ENCODE results near the gene GIMAP5. TPM values are rescaled to one million over a fixed set of nuclear protein-coding genes. Genes with fewer than 3 reads are reported as not detected.

The GIMAP5 gene
- polyA plus RNA-seq, 1 of the 3 experiments (the other 2 are of a cell fraction) = not detected

DNA sequence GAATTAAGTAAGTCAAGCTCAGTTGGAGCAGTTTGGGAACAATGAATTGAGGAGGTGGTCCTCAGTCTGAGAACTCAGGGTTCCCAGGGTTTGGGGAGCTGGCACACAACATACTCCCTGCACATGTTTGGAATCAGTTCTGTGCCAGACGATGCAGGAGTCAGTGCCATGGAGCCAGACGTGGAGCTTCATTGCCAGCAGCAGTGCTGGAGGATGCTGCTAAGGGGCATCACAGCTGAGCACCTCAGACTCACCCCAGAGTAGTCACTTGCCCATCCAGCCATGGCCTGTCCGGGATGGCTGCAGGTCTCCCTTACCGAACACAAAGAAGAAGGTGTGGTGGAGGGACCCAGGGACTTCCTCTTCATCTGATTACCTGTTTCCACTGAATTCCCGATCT lies 7.9 kb downstream of the GIMAP5 start:
- 22% methylated on average over 5 of the region's 5 CpGs for WGBS (ENCODE audit: low lambda C conversion rate)
- H3K4me1 ChIP-seq (ENCODE audit: control insufficient read depth in 1 of 2, insufficient read depth in 2 of 2, low read depth in 1 of 2, low read length in 1 of 2) = no peaks in the 10 kb centered on the region
- TF ChIP-seq GABPA (IDR thresholded peaks at IDR 0.05; ENCODE audit: low read depth) (no peak), TEAD4 (IDR thresholded peaks at IDR 0.05; ENCODE audit: borderline replicate concordance, insufficient read depth) (no peak), SIN3A (IDR thresholded peaks at IDR 0.05; ENCODE audit: borderline replicate concordance, low read depth, low read length) (no peak), ELF1 (IDR thresholded peaks at IDR 0.05) (no peak), GATA2 (CRISPR knock-in tag; IDR thresholded peaks at IDR 0.05) (no peak), SMC3 (IDR thresholded peaks at IDR 0.05; ENCODE audit: low read depth, low read length) (no peak)
- TF ChIP-seq, protein P1, sequence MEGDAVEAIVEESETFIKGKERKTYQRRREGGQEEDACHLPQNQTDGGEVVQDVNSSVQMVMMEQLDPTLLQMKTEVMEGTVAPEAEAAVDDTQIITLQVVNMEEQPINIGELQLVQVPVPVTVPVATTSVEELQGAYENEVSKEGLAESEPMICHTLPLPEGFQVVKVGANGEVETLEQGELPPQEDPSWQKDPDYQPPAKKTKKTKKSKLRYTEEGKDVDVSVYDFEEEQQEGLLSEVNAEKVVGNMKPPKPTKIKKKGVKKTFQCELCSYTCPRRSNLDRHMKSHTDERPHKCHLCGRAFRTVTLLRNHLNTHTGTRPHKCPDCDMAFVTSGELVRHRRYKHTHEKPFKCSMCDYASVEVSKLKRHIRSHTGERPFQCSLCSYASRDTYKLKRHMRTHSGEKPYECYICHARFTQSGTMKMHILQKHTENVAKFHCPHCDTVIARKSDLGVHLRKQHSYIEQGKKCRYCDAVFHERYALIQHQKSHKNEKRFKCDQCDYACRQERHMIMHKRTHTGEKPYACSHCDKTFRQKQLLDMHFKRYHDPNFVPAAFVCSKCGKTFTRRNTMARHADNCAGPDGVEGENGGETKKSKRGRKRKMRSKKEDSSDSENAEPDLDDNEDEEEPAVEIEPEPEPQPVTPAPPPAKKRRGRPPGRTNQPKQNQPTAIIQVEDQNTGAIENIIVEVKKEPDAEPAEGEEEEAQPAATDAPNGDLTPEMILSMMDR (IDR thresholded peaks at IDR 0.05) = no peak
- TF ChIP-seq, protein P2, sequence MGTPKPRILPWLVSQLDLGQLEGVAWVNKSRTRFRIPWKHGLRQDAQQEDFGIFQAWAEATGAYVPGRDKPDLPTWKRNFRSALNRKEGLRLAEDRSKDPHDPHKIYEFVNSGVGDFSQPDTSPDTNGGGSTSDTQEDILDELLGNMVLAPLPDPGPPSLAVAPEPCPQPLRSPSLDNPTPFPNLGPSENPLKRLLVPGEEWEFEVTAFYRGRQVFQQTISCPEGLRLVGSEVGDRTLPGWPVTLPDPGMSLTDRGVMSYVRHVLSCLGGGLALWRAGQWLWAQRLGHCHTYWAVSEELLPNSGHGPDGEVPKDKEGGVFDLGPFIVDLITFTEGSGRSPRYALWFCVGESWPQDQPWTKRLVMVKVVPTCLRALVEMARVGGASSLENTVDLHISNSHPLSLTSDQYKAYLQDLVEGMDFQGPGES (IDR thresholded peaks at IDR 0.05; ENCODE audit: low read depth, low read length) = no peak
- TF ChIP-seq, protein P3, sequence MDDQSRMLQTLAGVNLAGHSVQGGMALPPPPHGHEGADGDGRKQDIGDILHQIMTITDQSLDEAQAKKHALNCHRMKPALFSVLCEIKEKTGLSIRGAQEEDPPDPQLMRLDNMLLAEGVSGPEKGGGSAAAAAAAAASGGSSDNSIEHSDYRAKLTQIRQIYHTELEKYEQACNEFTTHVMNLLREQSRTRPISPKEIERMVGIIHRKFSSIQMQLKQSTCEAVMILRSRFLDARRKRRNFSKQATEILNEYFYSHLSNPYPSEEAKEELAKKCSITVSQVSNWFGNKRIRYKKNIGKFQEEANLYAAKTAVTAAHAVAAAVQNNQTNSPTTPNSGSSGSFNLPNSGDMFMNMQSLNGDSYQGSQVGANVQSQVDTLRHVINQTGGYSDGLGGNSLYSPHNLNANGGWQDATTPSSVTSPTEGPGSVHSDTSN (IDR thresholded peaks at IDR 0.05) = no peak
- no peak overlapping the region for H3K4me3 ChIP-seq (ENCODE audit: low read depth in 2 of 2, low read length in 1 of 2)
- no peaks in the 10 kb centered on the region for H3K9me3 ChIP-seq
- POLR2A ChIA-PET = no interaction called here
- CTCF ChIA-PET = interaction anchor here (0.6 to 0.8 kb wide), 3 partner anchors 11 to 244 kb away, joined by 3 read pairs; no protein-coding TSS in a partner anchor
- H3K36me3 ChIP-seq (replicated peaks in 1 of 2; ENCODE audit: control insufficient read depth in 1 of 2, insufficient read depth in 2 of 2, low read length in 1 of 2) = no peaks in the 10 kb centered on the region
- H4K20me1 ChIP-seq (ENCODE audit: insufficient read depth) = no peaks in the 10 kb centered on the region
- no peak overlapping the region for H3K9ac ChIP-seq
- H3K27me3 ChIP-seq (ENCODE audit: insufficient read depth) = peaks cover 16% of the 10 kb centered on the region
- no peak overlapping the region for H3K27ac ChIP-seq (ENCODE audit: low read depth in 2 of 2, low read length in 1 of 2)
- no peaks in the 10 kb centered on the region for H3K79me2 ChIP-seq (ENCODE audit: insufficient read depth)
- no peak overlapping the region for H3K4me2 ChIP-seq
- DNase-seq = no peak
- H2AFZ ChIP-seq (ENCODE audit: low read depth) = no peak overlapping the region
- H3K9me2 ChIP-seq = no peaks in the 10 kb centered on the region
- no peaks in the 10 kb centered on the region for H3F3A ChIP-seq (replicated peaks; ENCODE audit: insufficient read depth)

DNA sequence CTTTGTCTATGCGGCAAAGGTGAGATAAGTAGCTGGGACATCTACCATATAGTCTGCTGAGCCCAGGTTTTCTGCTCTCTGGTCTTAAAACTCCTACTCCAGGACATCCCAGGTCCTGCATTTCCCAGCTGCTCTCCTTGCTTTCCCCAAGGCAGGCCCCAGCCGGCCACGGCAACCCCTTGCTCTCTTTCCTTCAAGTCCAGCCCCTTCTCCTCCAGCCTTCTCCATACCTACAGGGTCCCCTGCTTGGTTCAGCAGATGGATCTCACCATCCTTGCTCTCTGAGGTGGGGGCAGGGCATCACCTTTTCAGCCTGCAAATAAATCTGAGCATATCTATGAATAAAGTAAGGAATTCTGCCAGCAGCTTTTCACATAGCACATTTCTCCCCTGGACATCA lies 8.7 kb downstream of the GIMAP5 start:
- DNase-seq = no peak
- 43% methylated on average over 3 of the region's 3 CpGs for WGBS (ENCODE audit: low lambda C conversion rate)
- Histone ChIP-seq H3K4me3 (ENCODE audit: low read depth in 2 of 2, low read length in 1 of 2) (no peak overlapping the region), H4K20me1 (ENCODE audit: insufficient read depth) (no peaks in the 10 kb centered on the region), H3K27me3 (ENCODE audit: insufficient read depth) (peaks cover 16% of the 10 kb centered on the region), H3K9me3 (no peaks in the 10 kb centered on the region), H3K4me2 (no peak overlapping the region), H3K27ac (ENCODE audit: low read depth in 2 of 2, low read length in 1 of 2) (no peak overlapping the region), H3K4me1 (ENCODE audit: control insufficient read depth in 1 of 2, insufficient read depth in 2 of 2, low read depth in 1 of 2, low read length in 1 of 2) (no peaks in the 10 kb centered on the region), H3K9ac (no peak overlapping the region), H3K79me2 (ENCODE audit: insufficient read depth) (no peaks in the 10 kb centered on the region), H3K9me2 (no peaks in the 10 kb centered on the region), H2AFZ (ENCODE audit: low read depth) (no peak overlapping the region), H3K36me3 (replicated peaks in 1 of 2; ENCODE audit: control insufficient read depth in 1 of 2, insufficient read depth in 2 of 2, low read length in 1 of 2) (no peaks in the 10 kb centered on the region), H3F3A (replicated peaks; ENCODE audit: insufficient read depth) (no peaks in the 10 kb centered on the region)
- ChIA-PET CTCF (no interaction called here), POLR2A (no interaction called here)
- TF ChIP-seq, protein P4, sequence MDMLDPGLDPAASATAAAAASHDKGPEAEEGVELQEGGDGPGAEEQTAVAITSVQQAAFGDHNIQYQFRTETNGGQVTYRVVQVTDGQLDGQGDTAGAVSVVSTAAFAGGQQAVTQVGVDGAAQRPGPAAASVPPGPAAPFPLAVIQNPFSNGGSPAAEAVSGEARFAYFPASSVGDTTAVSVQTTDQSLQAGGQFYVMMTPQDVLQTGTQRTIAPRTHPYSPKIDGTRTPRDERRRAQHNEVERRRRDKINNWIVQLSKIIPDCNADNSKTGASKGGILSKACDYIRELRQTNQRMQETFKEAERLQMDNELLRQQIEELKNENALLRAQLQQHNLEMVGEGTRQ (IDR thresholded peaks at IDR 0.05; ENCODE audit: borderline replicate concordance, low read depth, low read length) = no peak
- no peak for TF ChIP-seq ELF1 (IDR thresholded peaks at IDR 0.05)
- TF ChIP-seq MEF2A (IDR thresholded peaks at IDR 0.05; ENCODE audit: borderline replicate concordance, low read depth) = no peak
- no peak for TF ChIP-seq MXI1 (IDR thresholded peaks at IDR 0.05; ENCODE audit: low read depth, low read length)
- TF ChIP-seq, protein P5, sequence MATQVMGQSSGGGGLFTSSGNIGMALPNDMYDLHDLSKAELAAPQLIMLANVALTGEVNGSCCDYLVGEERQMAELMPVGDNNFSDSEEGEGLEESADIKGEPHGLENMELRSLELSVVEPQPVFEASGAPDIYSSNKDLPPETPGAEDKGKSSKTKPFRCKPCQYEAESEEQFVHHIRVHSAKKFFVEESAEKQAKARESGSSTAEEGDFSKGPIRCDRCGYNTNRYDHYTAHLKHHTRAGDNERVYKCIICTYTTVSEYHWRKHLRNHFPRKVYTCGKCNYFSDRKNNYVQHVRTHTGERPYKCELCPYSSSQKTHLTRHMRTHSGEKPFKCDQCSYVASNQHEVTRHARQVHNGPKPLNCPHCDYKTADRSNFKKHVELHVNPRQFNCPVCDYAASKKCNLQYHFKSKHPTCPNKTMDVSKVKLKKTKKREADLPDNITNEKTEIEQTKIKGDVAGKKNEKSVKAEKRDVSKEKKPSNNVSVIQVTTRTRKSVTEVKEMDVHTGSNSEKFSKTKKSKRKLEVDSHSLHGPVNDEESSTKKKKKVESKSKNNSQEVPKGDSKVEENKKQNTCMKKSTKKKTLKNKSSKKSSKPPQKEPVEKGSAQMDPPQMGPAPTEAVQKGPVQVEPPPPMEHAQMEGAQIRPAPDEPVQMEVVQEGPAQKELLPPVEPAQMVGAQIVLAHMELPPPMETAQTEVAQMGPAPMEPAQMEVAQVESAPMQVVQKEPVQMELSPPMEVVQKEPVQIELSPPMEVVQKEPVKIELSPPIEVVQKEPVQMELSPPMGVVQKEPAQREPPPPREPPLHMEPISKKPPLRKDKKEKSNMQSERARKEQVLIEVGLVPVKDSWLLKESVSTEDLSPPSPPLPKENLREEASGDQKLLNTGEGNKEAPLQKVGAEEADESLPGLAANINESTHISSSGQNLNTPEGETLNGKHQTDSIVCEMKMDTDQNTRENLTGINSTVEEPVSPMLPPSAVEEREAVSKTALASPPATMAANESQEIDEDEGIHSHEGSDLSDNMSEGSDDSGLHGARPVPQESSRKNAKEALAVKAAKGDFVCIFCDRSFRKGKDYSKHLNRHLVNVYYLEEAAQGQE (IDR thresholded peaks at IDR 0.05; ENCODE audit: low read depth, low read length) = no peak
- TF ChIP-seq RFX5 (IDR thresholded peaks at IDR 0.05; ENCODE audit: low read length) = no peak
- no peak for TF ChIP-seq TCF12 (IDR thresholded peaks at IDR 0.05)
- no peak for TF ChIP-seq CHD2 (IDR thresholded peaks at IDR 0.05; ENCODE audit: low read length, partially characterized antibody)
- TF ChIP-seq FOXJ3 (CRISPR knock-in tag; IDR thresholded peaks at IDR 0.05) = no peak
- TF ChIP-seq RXRA (IDR thresholded peaks at IDR 0.05; ENCODE audit: borderline replicate concordance, low read depth) = no peak
- no peak for TF ChIP-seq FOSL2 (IDR thresholded peaks at IDR 0.05; ENCODE audit: borderline replicate concordance, low read depth)
- no peak for TF ChIP-seq RAD21 (IDR thresholded peaks at IDR 0.05; ENCODE audit: low read length)
- TF ChIP-seq, protein P6, sequence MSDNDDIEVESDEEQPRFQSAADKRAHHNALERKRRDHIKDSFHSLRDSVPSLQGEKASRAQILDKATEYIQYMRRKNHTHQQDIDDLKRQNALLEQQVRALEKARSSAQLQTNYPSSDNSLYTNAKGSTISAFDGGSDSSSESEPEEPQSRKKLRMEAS (IDR thresholded peaks at IDR 0.05; ENCODE audit: low read depth) = no peak
- no peak for TF ChIP-seq GABPA (IDR thresholded peaks at IDR 0.05; ENCODE audit: low read depth)
